SU-DHL-6 (cell line): ENCODE data around the gene AANAT.

Experiments
- CTCF ChIP-seq: fragments of 200-600 bp; sonication (generic); IDR thresholded peaks from one replicate; pipeline ENCODE4 v1.5.1; 2017; ENCODE audit warnings: antibody characterized with exemption, mild to moderate bottlenecking, low read length, moderate library complexity; ENCODE audit not compliant: insufficient read depth, poor library complexity, severe bottlenecking
- EZH2phosphoT487 ChIP-seq: fragments of 200-600 bp; sonication (generic), shearing (Covaris generic); conservative IDR thresholded peaks from 2 replicates; pipeline ENCODE4 v1.6.1; 2018; ENCODE audit warnings: mild to moderate bottlenecking, antibody characterized with exemption, low read length, moderate library complexity, mixed read lengths

GRCh38 chr17:76501827-76502307 is 34.5 kb downstream of the AANAT start:
- TF ChIP-seq CTCF (no peak), EZH2phosphoT487 (no peak)
